ENCODE data around the gene ARAP2.

ARAP2 gene

GRCh38 chr4:36264207-36264826 lies 20.0 kb upstream of the ARAP2 start:
- no peak for DNase-seq

- no peak for DNase-seq
These were observed 16.4 kb upstream of the ARAP2 start for GRCh38 chr4:36260731-36261130.

- DNase-seq = no peak
These were observed 12.1 kb upstream of the ARAP2 start for GRCh38 chr4:36256398-36256891.

GRCh38 chr4:36255577-36255976 lies 11.3 kb upstream of the ARAP2 start:
- DNase-seq = peak in 1 of 2 donors; percentile 61

- no peak for DNase-seq
These were observed 10.1 kb upstream of the ARAP2 start for GRCh38 chr4:36254371-36254770.

- no peak for DNase-seq
These were observed 7.7 kb upstream of the ARAP2 start for GRCh38 chr4:36251983-36252382.

GRCh38 chr4:36249610-36250009 lies 5.3 kb upstream of the ARAP2 start:
- DNase-seq = no peak

GRCh38 chr4:36243355-36244256 lies 708 bp downstream of the ARAP2 start:
- DNase-seq = peak; percentile 39 to 50

GRCh38 chr4:36242629-36243354 lies 1.5 kb downstream of the ARAP2 start:
- no peak for DNase-seq

GRCh38 chr4:36241771-36242170 lies 2.5 kb downstream of the ARAP2 start:
- DNase-seq = peak in 1 of 2 donors; percentile 52

GRCh38 chr4:36237366-36238313 lies 6.7 kb downstream of the ARAP2 start:
- DNase-seq = no peak

- DNase-seq = no peak
These were observed 8.2 kb downstream of the ARAP2 start for GRCh38 chr4:36236159-36236558.

- DNase-seq = no peak
These were observed 9.0 kb downstream of the ARAP2 start for GRCh38 chr4:36235306-36235705.

GRCh38 chr4:36233567-36234266 lies 10.6 kb downstream of the ARAP2 start:
- DNase-seq = no peak

- no peak for DNase-seq
These were observed 13.8 kb downstream of the ARAP2 start for GRCh38 chr4:36230534-36230933.

- DNase-seq = no peak
These were observed 16.4 kb downstream of the ARAP2 start for GRCh38 chr4:36227913-36228312.

- DNase-seq = no peak
These were observed 17.7 kb downstream of the ARAP2 start for GRCh38 chr4:36226430-36227227.

GRCh38 chr4:36224972-36225903 lies 19.1 kb downstream of the ARAP2 start:
- peak in 1 of 2 donors; percentile 16 for DNase-seq

GRCh38 chr4:36222702-36223101 lies 21.6 kb downstream of the ARAP2 start:
- DNase-seq = no peak

GRCh38 chr4:36220776-36221175 lies 23.5 kb downstream of the ARAP2 start:
- no peak for DNase-seq

Measured in bone marrow (tissue), 2 donors.